GM19324 (cell line): Measurements from ENCODE around the gene UBL3.

Experiments used
- ATAC-seq: cut with Tn5 transposase; IDR thresholded peaks from one replicate; pipeline ENCODE4 v1.9.1; 2021; ENCODE audit warnings: mild to moderate bottlenecking, moderate library complexity; ENCODE audit not compliant: unreplicated experiment, low FRiP score

The UBL3 gene

GRCh38 chr13:29721766-29722165 is 128.7 kb downstream of the UBL3 start:
- ATAC-seq = no peak

- ATAC-seq = no peak
These were observed 131.7 kb downstream of the UBL3 start for GRCh38 chr13:29718694-29719093.

DNA sequence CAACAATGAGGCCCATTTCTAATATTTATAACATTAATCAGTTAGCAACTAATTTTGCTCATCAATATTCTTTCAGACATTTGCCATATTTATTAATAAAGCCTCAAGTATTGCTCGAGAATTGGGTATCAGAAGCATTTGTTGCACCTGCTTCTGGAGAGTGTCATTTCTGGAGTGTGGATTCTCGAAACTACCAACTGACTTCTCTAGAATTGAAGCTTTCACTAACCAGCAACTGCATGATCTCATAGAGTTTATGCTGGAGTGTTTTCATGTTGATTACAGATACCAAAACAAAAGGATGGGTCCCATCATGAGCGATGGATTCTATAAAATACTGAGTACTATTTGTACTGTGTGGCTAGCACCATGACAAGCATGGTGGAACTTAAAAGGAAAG is 133.9 kb downstream of the UBL3 start:
- ATAC-seq = no peak
